HG03565 (cell line): ENCODE results near the gene GPHN.
"Not testable (repeated sequence)": the region's sequence is repeated elsewhere in the genome, so short reads cannot be mapped to it uniquely, and the experiment has no call there.

Source experiments
- ATAC-seq: cut with Tn5 transposase; IDR thresholded peaks from one replicate; pipeline ENCODE4 v1.9.1; 2021; ENCODE audit warnings: mild to moderate bottlenecking, moderate library complexity; ENCODE audit not compliant: unreplicated experiment

Gene GPHN

GRCh38 chr14:66501592-66501991 lies 6.4 kb upstream of the GPHN start:
- no peak for ATAC-seq

- ATAC-seq = not testable (repeated sequence)
Observed at GRCh38 chr14:66502836-66503235, 5.1 kb upstream of the GPHN start.

DNA sequence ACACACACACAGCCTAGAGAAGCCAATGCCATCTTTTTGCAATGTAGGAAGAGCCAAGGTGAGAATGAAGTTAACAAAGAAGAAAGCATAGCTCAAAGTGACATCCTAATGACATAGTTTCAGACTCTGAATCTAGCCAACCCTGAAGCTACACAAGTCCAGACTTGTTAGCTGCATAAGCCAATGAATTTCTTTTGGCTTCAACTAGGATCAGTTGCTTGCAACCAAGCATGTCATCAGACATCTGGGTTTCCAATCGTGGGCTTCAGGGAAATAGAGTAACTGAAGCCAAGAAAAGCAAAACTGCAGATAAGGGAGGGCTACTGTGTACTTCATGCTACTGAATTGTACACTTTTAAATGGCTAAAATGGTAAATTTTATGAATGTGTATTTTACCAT lies 4.4 kb upstream of the GPHN start:
- ATAC-seq = no peak

GRCh38 chr14:66507181-66507721 lies 696 bp upstream of the GPHN start:
- ATAC-seq = peak; percentile 7

DNA sequence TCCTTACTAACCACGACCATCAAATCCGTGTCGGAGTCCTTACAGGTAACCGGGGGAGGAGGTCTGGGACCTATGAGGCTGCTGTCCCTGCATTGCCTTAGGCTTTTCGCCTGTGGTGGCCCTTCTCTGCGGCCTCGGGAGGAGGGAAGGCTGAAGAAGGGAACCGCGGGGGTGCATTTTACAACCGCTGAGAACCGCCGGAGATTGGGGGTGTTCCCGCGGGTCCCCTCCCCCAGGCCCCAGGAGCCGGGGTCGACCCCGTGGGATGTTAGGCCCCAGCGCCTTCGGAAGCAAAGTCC lies 549 bp downstream of the GPHN start:
- no peak for ATAC-seq

- ATAC-seq = no peak
Observed at GRCh38 chr14:66508846-66509621, 1.1 kb downstream of the GPHN start.

DNA sequence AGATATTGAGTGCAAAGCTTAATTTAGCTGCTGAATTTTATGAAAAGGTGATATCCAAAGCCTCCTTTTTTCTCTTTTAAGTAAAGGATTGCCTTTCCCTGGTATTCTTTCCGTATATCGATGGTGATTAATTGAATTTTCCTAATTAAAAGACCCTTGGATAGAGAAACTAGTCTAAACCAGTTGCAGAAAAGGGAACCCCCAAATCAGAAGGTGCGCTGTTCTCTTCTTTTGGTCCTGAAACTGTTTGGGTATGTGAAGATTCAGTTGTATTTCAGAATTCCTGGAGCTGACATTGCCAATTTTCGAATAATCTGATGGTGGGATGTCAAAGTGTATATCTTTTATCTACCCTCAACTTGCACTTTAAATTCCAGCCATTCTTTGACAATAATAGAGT lies 1.9 kb downstream of the GPHN start:
- no peak for ATAC-seq

DNA sequence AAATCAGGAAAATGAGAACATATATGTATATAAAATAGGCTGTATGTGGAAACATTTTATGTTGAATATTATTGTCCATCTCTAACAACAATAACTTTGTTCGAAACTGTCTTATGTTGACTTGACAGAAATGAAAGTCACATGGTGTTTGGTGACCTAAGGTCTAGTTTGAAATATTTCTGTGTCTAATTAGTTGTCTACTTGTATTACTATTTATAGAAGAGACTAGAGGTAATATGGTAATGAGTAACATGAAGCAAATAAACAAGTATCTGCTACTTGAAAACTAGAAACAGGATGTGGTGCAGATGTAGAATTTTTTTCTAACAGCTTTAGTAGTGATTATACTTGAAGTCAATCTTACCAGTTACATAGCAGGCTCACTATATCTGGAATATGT lies 3.9 kb downstream of the GPHN start:
- ATAC-seq = no peak

DNA sequence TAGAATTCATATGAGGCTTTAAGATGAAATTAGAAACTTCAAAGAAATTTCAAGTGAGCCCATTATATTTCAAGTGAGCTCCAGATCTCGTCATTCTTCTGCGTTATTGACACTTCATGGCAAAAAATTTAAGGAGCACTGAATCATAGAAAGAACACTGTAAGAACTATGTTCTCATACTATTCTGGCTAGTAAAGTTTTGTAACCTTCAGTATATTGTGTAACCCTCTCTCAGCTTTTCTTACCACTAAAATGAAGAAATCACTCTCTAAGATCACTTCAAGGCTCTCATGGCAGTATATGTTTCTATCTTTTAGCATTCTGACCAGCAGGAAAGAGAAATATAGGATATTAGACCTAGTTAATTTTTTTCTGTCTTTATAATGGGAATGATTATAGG lies 6.3 kb downstream of the GPHN start:
- no peak for ATAC-seq

DNA sequence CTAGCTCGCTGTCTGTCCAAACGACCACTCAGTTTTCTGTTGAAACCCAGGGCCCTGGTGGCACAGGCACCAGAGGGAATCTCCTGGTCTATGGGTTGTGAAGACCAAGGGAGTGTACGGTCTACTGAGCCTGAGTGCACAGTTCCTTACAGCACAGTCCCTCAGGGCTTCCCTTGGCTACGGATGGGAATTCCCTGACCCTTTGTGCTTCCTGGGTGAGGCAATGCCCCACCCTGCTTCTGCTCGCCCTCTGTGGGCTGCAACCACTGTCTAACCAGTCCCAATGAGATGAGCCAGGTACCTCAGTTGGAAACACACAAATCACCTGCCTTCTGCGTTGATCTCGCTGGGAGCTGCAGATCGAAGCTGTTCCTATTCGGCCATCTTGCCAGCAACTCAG lies 22.6 kb downstream of the GPHN start:
- no peak for ATAC-seq

DNA sequence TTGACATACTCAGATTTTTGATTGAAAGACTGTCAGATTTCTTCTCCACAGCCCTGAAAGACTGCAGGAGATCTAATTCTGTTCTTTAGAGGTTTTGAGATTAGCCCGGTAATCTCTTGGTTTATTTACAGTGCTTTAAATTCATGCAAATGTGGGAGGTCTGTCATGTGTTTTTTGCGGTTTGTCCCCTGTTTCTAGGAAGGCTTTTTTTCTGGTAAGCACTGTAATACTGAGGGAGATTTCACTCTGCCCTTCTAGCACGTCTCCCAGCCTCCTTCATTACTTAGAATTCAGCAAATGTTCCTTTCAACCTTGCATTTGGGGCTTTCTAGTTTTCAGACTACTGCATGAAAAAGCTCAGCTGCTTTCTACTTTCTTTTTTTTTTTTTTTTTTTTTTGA lies 31.1 kb downstream of the GPHN start:
- ATAC-seq = no peak

DNA sequence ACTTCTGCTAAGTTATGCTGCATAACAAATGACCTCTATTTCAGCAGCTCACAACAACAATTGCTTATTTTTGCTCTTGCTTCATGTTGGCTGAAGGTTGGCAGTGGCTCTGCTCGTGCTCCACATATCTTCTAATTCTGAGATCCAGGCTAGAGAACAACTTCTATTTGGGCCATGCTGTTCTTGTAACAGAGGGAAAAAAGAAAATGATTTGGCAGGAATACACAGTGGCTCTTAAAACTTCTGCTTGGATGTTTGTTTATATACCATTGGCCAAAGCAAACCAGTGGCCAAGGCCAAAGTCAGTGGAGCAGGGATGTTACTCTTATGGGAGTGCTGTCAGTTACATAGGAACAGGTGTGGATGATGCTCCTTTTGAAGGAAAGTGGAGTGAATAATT lies 32.1 kb downstream of the GPHN start:
- ATAC-seq = no peak

- no peak for ATAC-seq
Observed at GRCh38 chr14:66541627-66542026, 33.7 kb downstream of the GPHN start.

- no peak for ATAC-seq
Observed at GRCh38 chr14:66543996-66544395, 36.0 kb downstream of the GPHN start.

DNA sequence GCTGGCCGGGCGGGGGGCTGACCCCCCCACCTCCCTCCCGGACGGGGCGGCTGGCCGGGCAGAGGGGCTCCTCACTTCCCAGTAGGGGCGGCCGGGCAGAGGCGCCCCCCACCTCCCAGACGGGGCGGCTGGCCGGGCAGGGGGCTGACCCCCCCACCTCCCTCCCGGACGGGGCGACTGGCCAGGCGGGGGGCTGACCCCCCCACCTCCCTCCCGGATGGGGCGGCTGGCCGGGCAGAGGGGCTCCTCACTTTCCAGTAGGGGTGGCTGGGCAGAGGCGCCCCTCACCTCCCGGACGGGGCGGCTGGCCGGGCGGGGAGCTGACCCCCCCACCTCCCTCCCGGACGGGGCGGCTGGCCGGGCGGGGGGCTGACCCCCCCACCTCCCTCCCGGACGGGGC lies 37.2 kb downstream of the GPHN start:
- ATAC-seq = not testable (repeated sequence)

- not testable (repeated sequence) for ATAC-seq
Observed at GRCh38 chr14:66545751-66546150, 37.8 kb downstream of the GPHN start.

- no peak for ATAC-seq
Observed at GRCh38 chr14:66563731-66564130, 55.8 kb downstream of the GPHN start.

GRCh38 chr14:66568220-66568619 lies 60.3 kb downstream of the GPHN start:
- no peak for ATAC-seq

DNA sequence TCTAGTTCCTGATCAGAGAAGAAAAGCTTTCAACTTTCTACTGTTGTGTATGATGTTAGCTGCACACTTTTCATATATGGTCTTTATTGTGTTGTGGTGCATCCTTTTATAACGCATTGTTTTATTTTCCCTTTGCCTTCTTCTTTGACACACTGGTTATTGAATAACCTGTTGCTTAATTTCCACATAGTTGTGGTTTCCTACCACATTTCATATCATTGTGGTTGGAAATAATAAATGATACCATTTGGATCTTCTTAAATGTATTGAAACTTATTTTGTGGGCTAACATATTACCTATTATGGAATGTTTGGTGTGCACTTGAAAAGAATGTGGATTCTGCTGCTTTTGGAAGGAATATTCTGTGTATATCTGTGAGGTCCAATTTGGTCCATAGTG lies 64.9 kb downstream of the GPHN start:
- ATAC-seq = no peak

DNA sequence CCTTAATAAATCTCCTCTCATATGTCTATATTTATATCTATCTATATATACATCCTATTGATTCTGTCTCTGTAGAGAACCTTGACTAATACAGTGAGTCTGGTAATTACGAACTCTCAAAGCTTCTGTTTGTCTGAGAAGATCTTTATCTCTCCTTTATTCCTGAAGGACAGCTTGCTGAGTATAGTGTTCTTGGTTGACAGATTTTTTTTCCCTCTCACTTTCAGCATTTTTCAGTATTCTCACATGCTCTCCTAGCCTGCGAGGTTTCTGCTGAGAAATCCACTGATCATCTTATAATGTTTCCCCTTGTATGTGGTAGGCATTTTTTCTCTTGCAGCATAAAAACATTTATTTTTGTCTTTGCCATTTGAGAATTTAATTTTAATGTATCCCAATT lies 67.1 kb downstream of the GPHN start:
- ATAC-seq = no peak

- ATAC-seq = no peak
Observed at GRCh38 chr14:66575939-66576338, 68.0 kb downstream of the GPHN start.

GRCh38 chr14:66587753-66588152 lies 79.8 kb downstream of the GPHN start:
- not testable (repeated sequence) for ATAC-seq

GRCh38 chr14:66595394-66595793 lies 87.4 kb downstream of the GPHN start:
- no peak for ATAC-seq
